Measurements from ENCODE around the gene AKR1E2. TPM values are rescaled to one million over a fixed set of nuclear protein-coding genes. Genes with fewer than 3 reads are reported as not detected.

AKR1E2 gene
- polyA plus RNA-seq, 3 donors, result 0.45 to 0.74 (median 0.67) TPM

DNA sequence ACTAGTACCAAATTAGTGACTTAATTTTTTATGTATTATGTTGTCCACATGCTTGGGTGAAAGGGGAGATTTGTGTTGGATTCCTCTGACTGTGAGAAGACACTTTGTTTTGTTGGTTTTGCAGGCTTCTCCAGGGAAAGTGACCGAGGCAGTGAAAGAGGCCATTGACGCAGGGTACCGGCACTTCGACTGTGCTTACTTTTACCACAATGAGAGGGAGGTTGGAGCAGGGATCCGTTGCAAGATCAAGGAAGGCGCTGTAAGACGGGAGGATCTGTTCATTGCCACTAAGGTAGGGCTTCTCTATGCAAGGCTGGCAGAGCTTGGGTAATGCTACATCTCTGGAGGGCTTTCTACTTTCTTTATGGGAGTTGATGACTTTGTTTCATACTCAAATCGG is 4.5 kb downstream of the AKR1E2 start:
- intact Hi-C loops (cut with micrococcal nuclease), result no loop called here
- H3K27me3 ChIP-seq (ENCODE audit: control insufficient read depth in 2 of 2, insufficient read depth in 2 of 2, low read length in 2 of 2), result no peaks in the 10 kb centered on the region
- no peak overlapping the region for H2AFZ ChIP-seq (ENCODE audit: insufficient read depth, low read depth, low read length, poor library complexity, severe bottlenecking)
- H3K36me3 Mint-ChIP-seq, result peaks cover 0 to 5% of the 10 kb centered on the region in 2 donors
- H3K9me3 Mint-ChIP-seq, result peaks cover 0 to 4% (median 3%) of the 10 kb centered on the region in 7 donors
- H3K4me1 Mint-ChIP-seq, result peaks cover 12% of the 10 kb centered on the region
- no peak overlapping the region for H3K4me3 Mint-ChIP-seq
- no peak overlapping the region for H3K27ac Mint-ChIP-seq
- TF ChIP-seq, protein P1, sequence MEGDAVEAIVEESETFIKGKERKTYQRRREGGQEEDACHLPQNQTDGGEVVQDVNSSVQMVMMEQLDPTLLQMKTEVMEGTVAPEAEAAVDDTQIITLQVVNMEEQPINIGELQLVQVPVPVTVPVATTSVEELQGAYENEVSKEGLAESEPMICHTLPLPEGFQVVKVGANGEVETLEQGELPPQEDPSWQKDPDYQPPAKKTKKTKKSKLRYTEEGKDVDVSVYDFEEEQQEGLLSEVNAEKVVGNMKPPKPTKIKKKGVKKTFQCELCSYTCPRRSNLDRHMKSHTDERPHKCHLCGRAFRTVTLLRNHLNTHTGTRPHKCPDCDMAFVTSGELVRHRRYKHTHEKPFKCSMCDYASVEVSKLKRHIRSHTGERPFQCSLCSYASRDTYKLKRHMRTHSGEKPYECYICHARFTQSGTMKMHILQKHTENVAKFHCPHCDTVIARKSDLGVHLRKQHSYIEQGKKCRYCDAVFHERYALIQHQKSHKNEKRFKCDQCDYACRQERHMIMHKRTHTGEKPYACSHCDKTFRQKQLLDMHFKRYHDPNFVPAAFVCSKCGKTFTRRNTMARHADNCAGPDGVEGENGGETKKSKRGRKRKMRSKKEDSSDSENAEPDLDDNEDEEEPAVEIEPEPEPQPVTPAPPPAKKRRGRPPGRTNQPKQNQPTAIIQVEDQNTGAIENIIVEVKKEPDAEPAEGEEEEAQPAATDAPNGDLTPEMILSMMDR (IDR thresholded peaks at IDR 0.05), result no peak
- no peaks in the 10 kb centered on the region for H3K36me3 ChIP-seq (replicated peaks in 1 of 2; ENCODE audit: control insufficient read depth in 1 of 2, insufficient read depth in 2 of 2, low read length in 2 of 2)
- H3K9ac ChIP-seq (ENCODE audit: insufficient read depth, low read length, poor library complexity, severe bottlenecking), result no peak overlapping the region
- no peaks in the 10 kb centered on the region for H3K9me3 ChIP-seq (replicated peaks in 1 of 2; ENCODE audit: control insufficient read depth in 1 of 2, insufficient read depth in 1 of 2, low read length in 2 of 2)
- peaks cover 4 to 20% (median 18%) of the 10 kb centered on the region in 3 donors for H3K27me3 Mint-ChIP-seq (ENCODE audit: low read depth in 3 of 3)
- peaks cover 10 to 14% of the 10 kb centered on the region in 2 donors for H3K4me1 ChIP-seq (ENCODE audit: control insufficient read depth in 1 of 2, insufficient read depth in 2 of 2, low read length in 2 of 2)
- H4K20me1 ChIP-seq (ENCODE audit: insufficient read depth, low read length), result no peaks in the 10 kb centered on the region
- no peak overlapping the region for H3K4me2 ChIP-seq (replicated peaks; ENCODE audit: extremely low read depth, low read length, poor library complexity, severe bottlenecking)
- no peak overlapping the region for H3K4me3 ChIP-seq (replicated peaks in 1 of 3; ENCODE audit: low read depth in 2 of 3, low read length in 3 of 3)
- 95% methylated on average over 3 of the region's 8 CpGs for WGBS (ENCODE audit: insufficient coverage)
- DNase-seq, result no peak
- no peaks in the 10 kb centered on the region for H3K79me2 ChIP-seq (ENCODE audit: insufficient read depth, low read length)
- H3K27ac ChIP-seq (ENCODE audit: low read depth in 1 of 2, low read length in 2 of 2), result no peak overlapping the region

DNA sequence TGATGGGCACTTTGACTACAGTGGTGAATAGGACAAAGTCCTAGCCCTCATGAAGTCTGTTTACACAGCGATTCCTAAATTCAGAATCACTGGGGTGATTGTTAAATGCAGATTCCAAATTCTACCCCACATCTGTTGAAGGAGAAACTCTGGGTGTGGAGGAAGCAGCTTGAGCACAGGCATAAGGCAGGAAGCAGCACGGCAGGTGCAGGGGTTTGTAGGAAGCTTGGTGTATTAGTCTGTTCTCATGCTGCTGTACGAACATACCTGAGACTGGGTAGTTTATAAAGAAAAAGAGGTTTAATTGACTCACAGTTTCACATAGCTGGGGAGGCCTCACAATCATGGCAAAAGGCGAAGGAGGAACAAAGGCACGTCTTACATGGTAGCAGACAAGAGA is 5.1 kb downstream of the AKR1E2 start:
- Histone ChIP-seq H4K20me1 (ENCODE audit: insufficient read depth, low read length) (no peaks in the 10 kb centered on the region), H3K36me3 (replicated peaks in 1 of 2; ENCODE audit: control insufficient read depth in 1 of 2, insufficient read depth in 2 of 2, low read length in 2 of 2) (no peaks in the 10 kb centered on the region), H3K27me3 (ENCODE audit: control insufficient read depth in 2 of 2, insufficient read depth in 2 of 2, low read length in 2 of 2) (no peaks in the 10 kb centered on the region), H3K79me2 (ENCODE audit: insufficient read depth, low read length) (no peaks in the 10 kb centered on the region), H3K9ac (ENCODE audit: insufficient read depth, low read length, poor library complexity, severe bottlenecking) (no peak overlapping the region), H2AFZ (ENCODE audit: insufficient read depth, low read depth, low read length, poor library complexity, severe bottlenecking) (no peak overlapping the region), H3K4me1 (ENCODE audit: control insufficient read depth in 1 of 2, insufficient read depth in 2 of 2, low read length in 2 of 2) (peaks cover 6 to 9% of the 10 kb centered on the region in 2 donors), H3K4me3 (replicated peaks in 1 of 3; ENCODE audit: low read depth in 2 of 3, low read length in 3 of 3) (no peak overlapping the region), H3K9me3 (replicated peaks in 1 of 2; ENCODE audit: control insufficient read depth in 1 of 2, insufficient read depth in 1 of 2, low read length in 2 of 2) (no peaks in the 10 kb centered on the region), H3K4me2 (replicated peaks; ENCODE audit: extremely low read depth, low read length, poor library complexity, severe bottlenecking) (no peak overlapping the region), H3K27ac (ENCODE audit: low read depth in 1 of 2, low read length in 2 of 2) (no peak overlapping the region)
- Mint-ChIP-seq H3K9me3 (no peaks in the 10 kb centered on the region), H3K27ac (no peak overlapping the region), H3K36me3 (peaks cover 2 to 8% of the 10 kb centered on the region in 2 donors), H3K4me1 (peaks cover 8% of the 10 kb centered on the region), H3K4me3 (no peak overlapping the region), H3K27me3 (ENCODE audit: low read depth in 3 of 3) (peaks cover 0 to 15% (median 15%) of the 10 kb centered on the region in 3 donors)
- TF ChIP-seq, protein P1 (IDR thresholded peaks at IDR 0.05), result no peak
- no peak for DNase-seq
- WGBS (ENCODE audit: insufficient coverage), result 63% methylated on average over 3 of the region's 5 CpGs
- intact Hi-C loops (cut with micrococcal nuclease), result no loop called here

Data from CD14-positive monocyte (primary cell).